Stimulated activated naive B cell treated with anti-CD40 and anti-IgM and Interleukin-4, amounts not matched to agents 10 μg/mL and 1 μg/mL and 100 μg/mL, for 72 hours (primary cell): ENCODE measurements around the gene RAB20.
"Not testable (repeated sequence)": the region's sequence is repeated elsewhere in the genome, so short reads cannot be mapped to it uniquely, and the experiment has no call there.

Experiments
- ATAC-seq, 2 donors: fragments of 150-1000 bp; cut with Tn5 transposase; replicated peaks; 2 replicates each; pipeline ENCODE4 v1.10.0; 2021; ENCODE audit warnings: moderate library complexity in 1 of 2
- DNase-seq: peaks from one replicate; pipeline ENCODE4 v3.0.0; 2021
- H3K27ac Mint-ChIP-seq: one replicate; pipeline ENCODE4 v1.8.0; 2022; ENCODE audit warnings: mild to moderate bottlenecking, mixed read lengths
- H3K27me3 Mint-ChIP-seq, 2 donors: one replicate each; pipeline ENCODE4 v1.8.0; 2022; ENCODE audit warnings: mixed read lengths in 2 of 2
- H3K36me3 Mint-ChIP-seq, 2 donors: one replicate each; pipeline ENCODE4 v1.8.0; 2022; ENCODE audit warnings: mixed read lengths in 2 of 2, mild to moderate bottlenecking in 1 of 2
- H3K4me1 Mint-ChIP-seq, 2 donors: one replicate each; pipeline ENCODE4 v1.8.0; 2022; ENCODE audit warnings: mixed read lengths in 2 of 2, mild to moderate bottlenecking in 1 of 2
- H3K4me3 Mint-ChIP-seq, 2 donors: one replicate each; pipeline ENCODE4 v1.8.0; 2022; ENCODE audit warnings: mild to moderate bottlenecking in 2 of 2, mixed read lengths in 2 of 2, moderate library complexity in 1 of 2
- H3K9me3 Mint-ChIP-seq, 2 donors: one replicate each; pipeline ENCODE4 v1.8.0; 2022; ENCODE audit warnings: mixed read lengths in 2 of 2, mild to moderate bottlenecking in 1 of 2

The RAB20 gene

GRCh38 chr13:110497896-110498295, 63.6 kb downstream of the RAB20 start:
- Mint-ChIP-seq H3K9me3 (peaks cover 6 to 14% of the 10 kb centered on the region in 2 donors), H3K36me3 (peaks cover 0 to 13% of the 10 kb centered on the region in 2 donors)
- H3K4me1 Mint-ChIP-seq, H3K27ac Mint-ChIP-seq, ATAC-seq, DNase-seq, H3K27me3 Mint-ChIP-seq, H3K4me3 Mint-ChIP-seq: not testable (repeated sequence)

- no peak overlapping the region for H3K4me3 Mint-ChIP-seq
- H3K9me3 Mint-ChIP-seq: peaks cover 6 to 14% of the 10 kb centered on the region in 2 donors
- H3K27ac Mint-ChIP-seq: no peak overlapping the region
- peaks cover 0 to 13% of the 10 kb centered on the region in 2 donors for H3K36me3 Mint-ChIP-seq
- DNase-seq: no peak
- no peaks in the 10 kb centered on the region for H3K4me1 Mint-ChIP-seq
- H3K27me3 Mint-ChIP-seq: no peaks in the 10 kb centered on the region
- no peak for ATAC-seq
Observed at GRCh38 chr13:110497003-110497402, 64.5 kb downstream of the RAB20 start.

GRCh38 chr13:110496281-110496680, 65.2 kb downstream of the RAB20 start:
- peaks cover 0 to 13% of the 10 kb centered on the region in 2 donors for H3K36me3 Mint-ChIP-seq
- DNase-seq (no peak), ATAC-seq (no peak)
- H3K4me3 Mint-ChIP-seq: no peak overlapping the region
- H3K4me1 Mint-ChIP-seq: no peaks in the 10 kb centered on the region
- H3K27ac Mint-ChIP-seq: peak overlapping the region; percentile 25
- H3K27me3 Mint-ChIP-seq: no peaks in the 10 kb centered on the region
- H3K9me3 Mint-ChIP-seq: peaks cover 6 to 14% of the 10 kb centered on the region in 2 donors

- no peak for DNase-seq
- peaks cover 0 to 13% of the 10 kb centered on the region in 2 donors for H3K36me3 Mint-ChIP-seq
- peaks cover 6 to 14% of the 10 kb centered on the region in 2 donors for H3K9me3 Mint-ChIP-seq
- H3K27me3 Mint-ChIP-seq: no peaks in the 10 kb centered on the region
- H3K27ac Mint-ChIP-seq: no peak overlapping the region
- H3K4me3 Mint-ChIP-seq: no peak overlapping the region
- ATAC-seq: no peak
- no peaks in the 10 kb centered on the region for H3K4me1 Mint-ChIP-seq
Observed at GRCh38 chr13:110495881-110496280, 65.6 kb downstream of the RAB20 start.

- Mint-ChIP-seq H3K9me3 (peaks cover 3 to 14% of the 10 kb centered on the region in 2 donors), H3K4me3 (no peak overlapping the region), H3K27me3 (no peaks in the 10 kb centered on the region), H3K36me3 (peaks cover 0 to 12% of the 10 kb centered on the region in 2 donors), H3K27ac (no peak overlapping the region), H3K4me1 (no peaks in the 10 kb centered on the region)
- DNase-seq (no peak), ATAC-seq (no peak)
Observed at GRCh38 chr13:110495376-110495775, 66.1 kb downstream of the RAB20 start.

GRCh38 chr13:110493613-110494012, 67.9 kb downstream of the RAB20 start:
- Mint-ChIP-seq H3K4me1 (no peaks in the 10 kb centered on the region), H3K36me3 (no peaks in the 10 kb centered on the region), H3K4me3 (no peak overlapping the region), H3K27ac (no peak overlapping the region), H3K27me3 (no peaks in the 10 kb centered on the region), H3K9me3 (no peaks in the 10 kb centered on the region)
- ATAC-seq: no peak
- no peak for DNase-seq

- H3K27me3 Mint-ChIP-seq: no peaks in the 10 kb centered on the region
- H3K36me3 Mint-ChIP-seq: no peaks in the 10 kb centered on the region
- no peaks in the 10 kb centered on the region for H3K9me3 Mint-ChIP-seq
- H3K4me1 Mint-ChIP-seq: no peaks in the 10 kb centered on the region
- DNase-seq (no peak), ATAC-seq (no peak)
- H3K4me3 Mint-ChIP-seq: no peak overlapping the region
- no peak overlapping the region for H3K27ac Mint-ChIP-seq
Observed at GRCh38 chr13:110492679-110493593, 68.6 kb downstream of the RAB20 start.

- Mint-ChIP-seq H3K36me3 (no peaks in the 10 kb centered on the region), H3K9me3 (no peaks in the 10 kb centered on the region), H3K4me1 (no peaks in the 10 kb centered on the region), H3K4me3 (no peak overlapping the region), H3K27ac (no peak overlapping the region), H3K27me3 (no peaks in the 10 kb centered on the region)
- ATAC-seq (no peak), DNase-seq (no peak)
Observed at GRCh38 chr13:110491869-110492678, 69.4 kb downstream of the RAB20 start.

GRCh38 chr13:110490009-110490770, 71.3 kb downstream of the RAB20 start:
- H3K4me3 Mint-ChIP-seq: no peak overlapping the region

GRCh38 chr13:110486880-110487279, 74.6 kb downstream of the RAB20 start:
- not testable (repeated sequence) for DNase-seq, H3K4me3 Mint-ChIP-seq, H3K36me3 Mint-ChIP-seq, H3K4me1 Mint-ChIP-seq, H3K27ac Mint-ChIP-seq, H3K9me3 Mint-ChIP-seq, ATAC-seq, H3K27me3 Mint-ChIP-seq

More at GRCh38 chr13:110490009-110490770, 71.3 kb downstream of the RAB20 start:
- no peak for DNase-seq
- no peaks in the 10 kb centered on the region for H3K4me1 Mint-ChIP-seq
- no peak for ATAC-seq
- no peaks in the 10 kb centered on the region for H3K9me3 Mint-ChIP-seq
- no peaks in the 10 kb centered on the region for H3K36me3 Mint-ChIP-seq
- peak overlapping the region; percentile 52 for H3K27ac Mint-ChIP-seq
- no peaks in the 10 kb centered on the region for H3K27me3 Mint-ChIP-seq

GRCh38 chr13:110486061-110486715, 75.3 kb downstream of the RAB20 start:
- ATAC-seq (no peak), DNase-seq (no peak)
- no peak overlapping the region for H3K4me3 Mint-ChIP-seq
- H3K27ac Mint-ChIP-seq: no peak overlapping the region
- H3K9me3 Mint-ChIP-seq: no peaks in the 10 kb centered on the region
- H3K4me1 Mint-ChIP-seq: no peaks in the 10 kb centered on the region
- H3K36me3 Mint-ChIP-seq: no peaks in the 10 kb centered on the region
- H3K27me3 Mint-ChIP-seq: peaks cover 7 to 11% of the 10 kb centered on the region in 2 donors

- no peaks in the 10 kb centered on the region for H3K9me3 Mint-ChIP-seq
- DNase-seq (no peak), ATAC-seq (no peak)
- H3K4me1 Mint-ChIP-seq: no peaks in the 10 kb centered on the region
- H3K36me3 Mint-ChIP-seq: no peaks in the 10 kb centered on the region
- peaks cover 7 to 11% of the 10 kb centered on the region in 2 donors for H3K27me3 Mint-ChIP-seq
- H3K27ac Mint-ChIP-seq: no peak overlapping the region
- no peak overlapping the region for H3K4me3 Mint-ChIP-seq
Observed at GRCh38 chr13:110485604-110486003, 75.9 kb downstream of the RAB20 start.

GRCh38 chr13:110484290-110485048, 77.1 kb downstream of the RAB20 start:
- Mint-ChIP-seq H3K4me3 (no peak overlapping the region), H3K9me3 (no peaks in the 10 kb centered on the region), H3K27ac (no peak overlapping the region), H3K27me3 (peaks cover 9 to 13% of the 10 kb centered on the region in 2 donors), H3K4me1 (peaks cover 0 to 8% of the 10 kb centered on the region in 2 donors), H3K36me3 (no peaks in the 10 kb centered on the region)
- no peak for DNase-seq
- no peak for ATAC-seq
